Measurements from ENCODE around the gene COX18. TPM values are rescaled to one million over a fixed set of nuclear protein-coding genes. Genes with fewer than 3 reads are reported as not detected.

Gene COX18
- total RNA-seq, 1 experiment from 2014 or later: 20.5 TPM

GRCh38 chr4:73064536-73064935 lies 5.0 kb downstream of the COX18 start:
- no peaks in the 10 kb centered on the region for H3K9me3 Mint-ChIP-seq
- no peak overlapping the region for H3K27ac Mint-ChIP-seq
- no peak overlapping the region for H2BK15ac ChIP-seq (ENCODE audit: low read depth, low read length)

More at GRCh38 chr4:73064536-73064935, 5.0 kb downstream of the COX18 start:
- Histone ChIP-seq H3K18ac (ENCODE audit: insufficient read length, low read depth, low read length) (no peak overlapping the region), H3K9ac (ENCODE audit: extremely low read depth, insufficient read length, low read length) (no peak overlapping the region), H4K5ac (ENCODE audit: insufficient read length, low read depth, low read length) (no peak overlapping the region), H3K4me2 (ENCODE audit: insufficient read depth, insufficient read length, low read length) (no peak overlapping the region), H2AK5ac (ENCODE audit: insufficient read length, low read length) (no peak overlapping the region), H3K4me1 (ENCODE audit: insufficient read depth, low read length) (no peaks in the 10 kb centered on the region), H3K4ac (ENCODE audit: low read depth, low read length) (no peak overlapping the region), H2BK5ac (ENCODE audit: insufficient read length, low read length) (no peak overlapping the region), H3K23ac (ENCODE audit: insufficient read length, low read depth, low read length) (no peak overlapping the region), H2BK12ac (ENCODE audit: insufficient read length, low read depth, low read length) (no peak overlapping the region), H4K20me1 (ENCODE audit: control insufficient read depth, insufficient read depth, insufficient read length) (no peaks in the 10 kb centered on the region), H3K23me2 (ENCODE audit: insufficient read length, low read depth, low read length, poor library complexity, severe bottlenecking) (no peaks in the 10 kb centered on the region), H3K56ac (ENCODE audit: insufficient read length, low read depth, low read length) (no peak overlapping the region), H3K9me3 (ENCODE audit: control insufficient read depth, low read depth, low read length) (no peaks in the 10 kb centered on the region), H3K14ac (ENCODE audit: insufficient read depth, low read length) (no peak overlapping the region), H3K27me3 (ENCODE audit: insufficient read depth, low read length) (no peaks in the 10 kb centered on the region), H4K91ac (ENCODE audit: insufficient read length, low read depth, low read length) (no peak overlapping the region), H3K79me2 (ENCODE audit: insufficient read depth, low read length) (0 out of 2 replicates have a peak, but pooled peaks cover 2% of the 10 kb centered on the region), H3K79me1 (ENCODE audit: insufficient read depth, low read depth, low read length, poor library complexity, severe bottlenecking) (no peaks in the 10 kb centered on the region), H2BK120ac (ENCODE audit: low read depth, low read length, poor library complexity, severe bottlenecking) (no peak overlapping the region), H3T11ph (ENCODE audit: low read length) (no peak overlapping the region), H4K8ac (replicated peaks; ENCODE audit: insufficient read length, low read depth, low read length) (no peak overlapping the region), H2AFZ (ENCODE audit: low read length) (no peak overlapping the region), H2BK20ac (ENCODE audit: low read depth, low read length, poor library complexity, severe bottlenecking) (no peak overlapping the region), H3K27ac (ENCODE audit: insufficient read length, low read depth, low read length) (no peak overlapping the region)
- peaks cover 7 to 8% of the 10 kb centered on the region in 2 experiments for H3K4me1 Mint-ChIP-seq
- no peak overlapping the region for H3K4me3 Mint-ChIP-seq
- TF ChIP-seq CTCF (conservative IDR thresholded peaks at IDR 0.05): no peak
- peaks cover 16 to 43% (median 32%) of the 10 kb centered on the region in 3 experiments for H3K36me3 Mint-ChIP-seq (ENCODE audit: insufficient read depth in 1 of 3, low read depth in 3 of 3)
- DNase-seq: no peak
- no peaks in the 10 kb centered on the region for H3K27me3 Mint-ChIP-seq (ENCODE audit: low read depth)
- no CpG with 5 or more reads among the region's 4 CpGs for WGBS (ENCODE audit: extremely low coverage, insufficient read length, low lambda C conversion rate)
